GM19240 (cell line): ENCODE data around the gene ACTN2.

Source experiments
- DNase-seq: peaks from one replicate; pipeline ENCODE4 v3.0.0; 2011; ENCODE audit warnings: low spot score; ENCODE audit not compliant: insufficient read length

ACTN2 gene

DNA sequence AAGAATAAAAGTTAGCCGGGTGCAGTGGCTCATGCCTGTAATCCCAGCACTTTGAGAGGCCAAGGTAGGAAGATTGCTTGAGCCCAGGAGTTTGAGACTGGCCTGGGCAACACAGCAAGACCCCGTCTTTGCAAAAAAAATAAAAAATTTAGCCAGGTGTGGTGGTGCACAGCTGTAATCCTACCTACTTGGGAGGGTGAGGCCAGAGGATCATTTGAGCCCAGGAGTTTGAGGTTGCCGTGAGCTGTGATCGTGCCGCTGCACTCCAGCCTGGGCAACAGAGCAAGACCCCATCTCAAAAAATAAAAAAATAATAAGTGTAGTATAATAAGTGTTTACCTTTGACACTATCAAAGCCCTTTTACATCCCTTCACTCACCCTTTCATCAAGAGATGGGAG is 5.0 kb downstream of the ACTN2 start:
- no peak for DNase-seq

DNA sequence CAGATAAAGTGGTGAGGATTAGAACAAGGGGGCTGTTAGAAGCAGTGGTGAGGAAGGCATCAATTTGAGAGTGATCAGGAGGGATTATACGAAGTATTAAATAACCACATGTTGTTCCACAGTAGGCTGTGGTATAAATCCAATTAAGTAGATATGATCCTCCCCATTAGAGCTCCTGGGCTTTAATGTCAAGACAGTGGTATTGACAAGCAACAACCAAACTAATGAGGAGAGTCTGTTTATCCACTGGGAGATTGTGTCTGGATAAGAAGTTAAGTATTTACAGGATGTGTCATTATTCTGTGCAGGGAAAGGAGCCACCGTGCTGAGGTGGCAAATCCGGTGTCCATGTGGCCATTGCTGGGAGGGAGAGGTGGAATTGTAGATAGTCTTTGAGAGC is 5.8 kb downstream of the ACTN2 start:
- DNase-seq, result no peak

DNA sequence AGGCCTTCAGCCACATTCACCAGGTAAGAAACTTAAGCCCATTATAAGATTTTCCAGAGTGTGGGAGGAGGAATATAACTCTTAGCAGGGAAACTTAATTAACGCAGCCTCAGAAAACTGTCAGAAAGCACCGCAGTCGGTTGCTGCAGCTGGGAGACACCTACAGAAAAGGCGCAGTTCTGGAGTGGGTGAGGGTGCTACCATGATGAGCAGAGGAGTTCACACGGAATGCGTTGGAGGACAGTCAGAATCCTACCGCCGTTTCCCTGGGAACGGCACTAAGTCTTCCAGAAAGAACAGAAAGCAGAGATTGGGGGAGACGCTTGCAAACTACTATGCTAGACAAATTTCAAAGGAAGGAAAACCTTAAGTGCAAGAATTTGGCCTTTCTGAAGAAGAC is 6.4 kb downstream of the ACTN2 start:
- no peak for DNase-seq

DNA sequence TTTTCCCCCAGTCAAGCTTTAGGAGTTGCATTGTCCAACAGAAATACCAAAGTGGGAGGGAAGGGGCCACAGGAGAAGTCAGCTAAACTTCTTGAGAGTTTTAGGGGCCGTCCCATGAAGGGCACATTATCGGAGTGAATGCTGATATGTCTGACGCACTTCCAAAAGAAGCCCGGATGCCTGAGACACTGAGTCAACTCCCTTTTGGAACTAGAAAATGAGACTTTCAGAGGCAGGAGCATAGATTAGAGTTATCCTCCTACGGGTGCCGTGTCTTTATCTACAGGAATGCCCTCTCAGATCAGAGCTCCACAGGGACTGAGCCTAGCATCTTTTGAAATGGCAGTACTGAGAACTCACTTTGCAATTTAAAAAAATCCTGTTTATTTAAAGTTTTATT is 13.1 kb downstream of the ACTN2 start:
- DNase-seq, result no peak

DNA sequence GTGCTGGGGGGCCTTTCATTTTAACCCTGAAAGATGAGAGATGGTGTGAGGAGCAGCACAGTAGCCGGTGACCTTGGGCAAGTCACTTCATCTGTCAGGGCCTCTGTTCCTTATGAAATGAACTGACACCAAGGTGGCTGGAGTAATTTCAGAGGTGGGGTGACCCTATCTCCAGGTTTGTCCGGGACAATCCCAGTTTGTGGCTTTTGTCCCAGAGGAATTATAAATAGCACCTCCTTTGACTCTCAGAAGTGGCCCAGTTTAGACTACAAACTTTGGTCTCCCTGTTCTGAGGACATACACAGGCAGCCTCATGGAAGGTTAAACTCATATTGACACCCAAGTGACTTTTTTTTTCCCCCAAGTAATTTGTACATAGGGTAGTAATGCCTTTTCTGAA is 14.6 kb downstream of the ACTN2 start:
- DNase-seq, result no peak

DNA sequence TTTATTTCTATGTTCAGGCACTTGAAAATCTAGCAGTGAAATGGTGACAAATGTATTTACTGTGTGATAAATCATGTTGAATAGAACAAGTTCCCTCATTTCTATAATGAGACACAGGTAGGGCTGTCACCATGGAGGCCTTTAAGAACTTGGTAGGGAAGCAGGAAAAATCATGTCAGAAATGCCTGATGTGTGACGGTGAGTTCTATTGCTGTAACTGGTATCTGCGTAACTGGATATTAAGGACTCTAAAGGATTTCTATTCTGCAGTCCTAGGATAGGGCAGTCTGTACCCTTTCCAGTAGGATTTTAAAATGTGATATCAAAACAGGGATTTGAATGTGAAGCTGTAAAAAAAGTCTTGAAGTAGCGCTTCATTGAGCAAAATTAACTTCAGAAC is 15.5 kb downstream of the ACTN2 start:
- no peak for DNase-seq

DNA sequence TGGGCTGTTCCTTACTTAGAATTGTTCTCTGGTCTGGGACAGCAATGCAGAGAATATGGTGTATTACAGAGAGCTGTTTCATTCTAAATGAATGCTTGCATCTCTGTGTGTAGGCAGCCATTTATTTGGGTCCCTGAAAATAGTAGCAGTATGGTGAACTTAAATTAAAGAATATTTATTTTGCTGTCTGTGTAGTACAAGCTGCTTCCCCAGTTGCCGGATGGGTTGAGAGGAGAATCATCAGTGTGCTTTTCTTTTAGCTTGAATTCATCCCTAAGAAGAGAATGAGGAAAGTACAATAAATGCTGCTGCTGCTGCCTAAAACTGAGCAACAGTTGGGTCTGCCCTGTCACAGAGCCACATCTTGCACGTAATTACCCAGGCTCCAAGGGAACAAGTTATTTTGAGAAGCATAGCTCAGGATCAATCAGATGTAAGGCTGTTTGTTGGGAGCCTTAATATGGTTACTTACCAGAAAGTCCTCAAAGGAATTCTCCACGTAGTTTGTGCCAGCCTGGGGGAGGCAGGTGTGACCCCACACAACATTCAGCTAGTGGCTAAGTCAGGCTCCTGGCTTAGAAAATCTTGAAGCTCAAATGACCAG is 16.6 kb downstream of the ACTN2 start:
- DNase-seq, result no peak

DNA sequence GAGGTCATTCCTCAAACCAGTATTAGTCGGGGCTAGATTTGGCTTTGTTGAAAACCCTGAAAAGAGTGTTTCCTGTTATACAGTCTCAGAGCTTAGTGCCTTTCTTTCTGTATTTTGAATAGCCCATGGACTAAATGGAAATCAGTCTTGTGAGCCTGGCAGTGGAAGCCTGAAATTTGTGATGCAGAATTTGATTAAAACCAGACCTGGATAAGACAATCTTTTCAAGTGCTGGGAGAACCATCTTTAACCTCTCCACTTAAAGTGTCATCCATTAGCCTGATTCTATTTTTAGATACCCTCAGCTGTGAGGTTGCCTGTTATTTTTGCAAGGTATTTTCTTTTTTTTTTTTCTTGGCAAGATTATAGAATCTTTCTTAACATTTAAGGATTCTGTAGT is 19.5 kb downstream of the ACTN2 start:
- DNase-seq, result no peak

DNA sequence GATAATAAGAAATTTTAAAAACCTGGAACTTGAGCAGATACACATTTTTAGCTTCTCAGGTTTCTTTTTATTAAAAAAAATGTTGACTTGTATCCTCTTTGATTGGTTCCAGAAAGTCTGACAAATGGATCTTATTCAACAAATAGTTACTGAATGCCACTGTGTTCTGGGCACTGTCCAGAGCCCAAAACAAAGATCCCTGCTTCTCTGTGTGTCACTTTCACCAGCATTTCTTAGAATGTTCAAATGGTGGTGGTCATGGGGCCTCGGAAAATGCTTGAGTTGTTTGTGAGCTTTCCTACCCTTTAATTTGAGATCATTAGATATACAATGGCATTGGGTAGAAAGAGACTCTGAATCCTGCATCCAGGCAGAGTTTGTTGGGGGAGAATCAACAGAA is 19.9 kb downstream of the ACTN2 start:
- DNase-seq, result no peak

DNA sequence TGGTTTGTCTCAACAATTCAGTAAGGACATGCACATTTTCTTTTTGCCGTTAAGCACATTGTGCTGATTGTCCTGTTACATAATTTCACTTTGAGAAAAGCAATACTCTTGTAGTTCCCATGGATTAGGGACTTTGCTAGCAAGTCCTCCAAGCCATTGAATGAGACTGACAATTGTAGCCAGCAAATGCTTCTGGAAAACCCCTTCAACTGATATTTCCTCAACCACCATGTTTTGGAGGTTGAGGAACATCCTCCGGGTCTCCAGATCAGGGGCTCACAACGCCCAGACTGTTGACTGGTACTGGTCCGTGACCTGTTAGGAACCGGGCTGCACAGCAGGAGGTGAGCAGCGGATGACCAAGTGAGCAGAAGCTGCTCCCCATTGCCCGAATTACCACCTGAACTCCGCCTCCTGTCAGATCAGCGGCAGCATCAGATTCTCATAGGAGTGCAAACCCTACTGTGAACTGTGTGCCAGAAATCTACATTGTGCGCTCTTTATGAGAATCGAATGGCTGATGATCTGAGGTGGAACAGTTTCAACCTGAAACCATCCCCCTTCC is 24.1 kb downstream of the ACTN2 start:
- no peak for DNase-seq

DNA sequence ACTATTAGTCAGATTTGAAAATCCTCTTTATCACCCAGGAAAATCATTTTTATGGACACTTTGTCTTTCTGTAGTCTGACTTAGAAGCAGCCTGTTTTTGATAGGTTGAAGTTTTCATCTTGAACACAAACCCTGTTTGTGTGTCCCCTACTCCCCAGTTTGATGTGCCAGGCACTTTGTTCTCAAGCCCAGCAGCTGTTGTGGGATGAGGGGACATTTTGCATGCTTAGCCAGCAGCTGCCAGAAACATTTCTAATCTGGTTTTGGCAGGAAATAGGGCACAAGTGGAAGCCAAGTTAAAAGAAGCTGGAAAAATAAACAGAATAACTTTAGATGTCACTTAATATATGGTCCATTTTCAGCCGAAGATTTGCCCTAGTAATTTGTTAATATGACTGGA is 29.9 kb downstream of the ACTN2 start:
- DNase-seq, result no peak

DNA sequence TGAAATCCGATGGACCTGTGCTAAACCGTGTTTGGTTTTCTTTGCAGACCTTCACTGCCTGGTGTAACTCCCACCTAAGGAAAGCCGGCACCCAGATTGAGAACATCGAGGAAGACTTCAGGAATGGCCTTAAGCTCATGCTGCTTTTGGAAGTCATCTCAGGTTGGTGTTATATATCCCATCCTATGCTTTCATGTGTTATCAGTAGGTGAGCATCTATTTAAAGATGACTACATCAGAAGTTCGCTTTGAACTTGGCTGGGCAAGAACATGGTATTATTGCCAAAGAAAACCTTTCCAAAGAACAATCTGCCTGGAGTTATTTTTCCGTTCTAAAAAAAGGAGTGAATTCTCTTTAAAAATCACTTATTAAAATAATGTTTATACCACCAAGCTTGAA is 31.5 kb downstream of the ACTN2 start:
- no peak for DNase-seq

DNA sequence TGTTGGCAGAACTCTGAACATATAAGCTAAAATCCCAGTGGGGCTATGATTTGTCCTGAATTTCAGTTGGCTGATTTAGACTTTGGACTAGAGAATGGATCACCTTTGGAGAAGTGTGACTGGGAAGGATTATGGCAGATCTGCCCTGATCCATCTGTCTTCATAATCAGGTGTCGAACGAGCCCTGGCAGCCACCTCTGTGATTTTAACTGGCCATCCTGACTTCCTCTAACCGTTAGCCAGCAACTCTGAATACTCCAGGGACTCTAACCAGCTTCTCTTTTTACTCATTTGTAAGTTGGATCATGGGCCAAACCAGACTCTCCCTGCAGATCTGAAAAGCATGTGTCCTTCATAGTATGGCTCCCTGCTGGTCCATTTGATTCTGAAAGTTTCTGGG is 32.0 kb downstream of the ACTN2 start:
- no peak for DNase-seq

DNA sequence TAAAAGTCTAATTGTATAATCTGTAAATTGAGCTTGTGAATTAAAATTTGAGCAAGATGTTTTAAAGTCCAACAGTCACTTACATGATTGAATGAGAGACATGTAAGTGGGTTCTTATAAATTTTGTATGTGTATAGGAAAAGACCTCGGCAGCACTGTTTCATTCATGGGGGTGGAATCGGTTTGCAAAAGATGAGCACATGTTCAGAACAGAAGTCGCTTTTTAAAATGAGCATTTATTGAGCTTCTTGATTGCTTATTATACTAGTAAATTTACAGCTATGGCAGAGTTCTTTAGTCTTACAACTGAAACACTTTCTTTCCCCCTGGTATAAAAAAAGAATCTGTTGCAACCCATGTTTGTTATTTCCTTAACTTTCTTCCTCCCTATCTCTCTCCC is 33.9 kb downstream of the ACTN2 start:
- no peak for DNase-seq

DNA sequence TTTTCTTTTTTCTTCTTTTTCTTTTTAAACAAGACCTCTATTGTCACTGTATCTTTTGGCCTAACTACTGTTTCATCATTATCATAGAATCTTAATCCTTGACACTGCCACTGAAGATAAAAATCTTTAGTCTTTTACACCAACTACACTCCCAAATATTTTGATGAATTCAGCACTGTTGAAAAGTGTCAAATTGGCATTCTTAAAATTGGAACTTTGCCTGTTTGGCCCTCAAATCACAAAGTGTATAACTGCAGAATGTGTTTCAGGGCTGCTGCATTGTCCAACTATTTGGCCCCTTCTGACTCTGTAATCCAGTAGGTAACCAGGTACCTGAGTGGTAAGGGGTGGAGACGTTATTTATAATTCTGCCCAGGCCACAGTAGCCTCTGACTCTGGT is 34.3 kb downstream of the ACTN2 start:
- no peak for DNase-seq

DNA sequence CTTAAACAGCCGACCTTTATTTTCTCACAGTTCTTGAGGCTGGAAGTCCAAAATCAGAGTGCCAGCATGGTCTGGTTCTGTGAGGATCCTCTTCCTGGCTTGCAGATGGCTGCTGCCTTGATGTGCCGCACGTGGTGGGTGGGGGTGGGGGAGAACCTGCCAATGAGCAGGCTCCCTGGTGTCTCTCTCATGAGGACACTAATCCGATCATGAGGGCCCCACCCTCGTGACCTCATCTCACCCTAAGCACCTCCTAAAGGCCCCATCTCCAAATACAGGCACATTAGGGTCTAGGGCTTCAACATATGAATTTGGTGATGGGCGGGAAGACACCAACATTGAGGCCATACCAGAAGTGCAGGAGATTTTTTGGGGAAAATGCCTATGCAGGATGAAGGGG is 37.8 kb downstream of the ACTN2 start:
- no peak for DNase-seq

DNA sequence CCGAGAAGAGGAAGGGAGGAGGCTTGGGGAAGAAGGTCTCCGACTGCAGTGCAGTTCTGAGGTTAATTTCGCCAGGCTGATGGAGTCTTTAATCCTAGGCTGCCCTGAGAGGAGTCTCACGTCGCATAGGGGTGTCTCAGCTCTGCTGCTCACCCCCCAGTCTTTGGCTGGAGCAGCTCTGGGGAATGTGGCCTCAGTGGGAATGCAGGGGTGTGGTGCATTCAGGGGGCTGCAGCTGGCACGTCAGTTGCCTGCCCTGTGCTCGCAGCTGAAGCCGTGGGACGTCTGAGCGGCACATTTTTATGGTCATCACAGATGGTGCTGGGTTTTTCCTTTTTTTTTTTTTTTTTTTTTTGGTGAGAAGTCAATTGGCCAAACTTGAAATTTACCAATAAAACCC is 38.2 kb downstream of the ACTN2 start:
- no peak for DNase-seq

DNA sequence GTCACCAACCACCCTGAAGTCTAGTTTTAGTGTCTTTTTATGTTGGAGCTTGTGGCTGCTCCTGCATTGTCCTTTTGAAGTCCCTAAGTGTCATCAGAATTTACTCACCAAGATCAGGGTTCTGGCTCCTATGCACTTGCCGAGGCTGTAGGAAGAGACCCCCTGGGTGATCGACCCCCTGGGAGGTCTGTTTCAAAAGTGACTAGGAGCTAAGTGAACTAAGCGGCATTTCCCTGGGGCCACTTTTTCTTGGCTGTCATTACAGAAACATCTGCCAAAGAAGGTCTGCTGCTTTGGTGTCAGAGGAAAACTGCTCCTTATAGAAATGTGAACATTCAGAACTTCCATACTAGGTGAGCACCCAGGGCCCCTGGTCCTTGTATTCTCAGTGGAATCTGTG is 39.4 kb downstream of the ACTN2 start:
- DNase-seq, result no peak

DNA sequence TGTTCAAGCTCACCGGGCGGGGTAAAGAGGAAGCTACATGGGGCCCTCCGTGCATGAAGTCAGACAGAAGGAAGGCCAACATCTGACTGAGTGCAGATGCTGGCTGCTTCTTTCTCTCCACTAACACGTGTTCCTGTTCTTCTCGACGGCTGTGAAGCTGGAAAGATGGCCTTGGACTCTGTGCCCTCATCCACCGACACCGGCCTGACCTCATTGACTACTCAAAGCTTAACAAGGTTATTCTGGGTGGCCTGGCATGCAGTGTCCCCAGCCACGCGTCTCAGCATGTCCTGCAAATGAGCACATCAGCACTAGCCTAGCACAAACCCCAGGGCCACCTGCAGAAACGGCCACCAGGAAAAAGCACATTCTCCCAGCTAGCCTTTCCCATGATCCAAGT is 41.2 kb downstream of the ACTN2 start:
- no peak for DNase-seq

DNA sequence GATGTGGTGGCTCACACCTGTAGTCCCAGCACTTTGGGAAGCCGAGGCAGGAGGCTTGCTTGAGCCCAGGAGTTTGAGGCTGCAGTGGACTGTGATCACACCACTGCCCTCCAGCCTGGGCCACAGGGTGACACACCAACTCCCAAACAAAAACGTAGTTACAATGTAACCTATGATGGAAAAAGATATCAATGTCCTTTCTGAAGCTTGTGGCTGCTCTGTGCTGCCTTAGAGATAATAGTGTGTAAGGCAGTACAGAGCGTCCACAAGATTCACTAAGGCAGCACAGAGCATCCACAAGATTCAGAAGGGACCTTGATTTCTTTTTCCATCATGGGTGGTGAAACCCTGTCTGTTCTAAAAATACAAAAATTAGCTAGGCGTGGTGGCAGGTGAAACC is 42.5 kb downstream of the ACTN2 start:
- DNase-seq, result no peak

DNA sequence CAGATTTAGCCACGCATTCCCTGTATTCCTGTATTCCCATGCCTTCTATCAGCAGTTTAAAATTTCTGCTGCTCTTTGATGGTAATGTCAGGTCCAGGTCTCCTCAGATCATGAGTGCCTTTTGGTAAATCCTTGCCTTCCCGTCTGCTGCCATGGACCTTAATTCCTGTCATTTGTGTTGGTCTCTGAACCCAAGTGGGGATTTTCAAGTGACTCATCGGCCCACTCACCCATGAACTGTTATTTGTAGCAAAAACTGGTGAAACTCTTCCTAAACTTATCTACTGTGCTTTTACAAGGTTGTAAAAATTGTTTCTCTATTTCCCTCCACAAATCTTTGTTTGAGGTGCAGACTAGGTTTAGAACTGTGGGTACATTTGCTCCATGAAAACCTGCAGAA is 47.4 kb downstream of the ACTN2 start:
- no peak for DNase-seq

DNA sequence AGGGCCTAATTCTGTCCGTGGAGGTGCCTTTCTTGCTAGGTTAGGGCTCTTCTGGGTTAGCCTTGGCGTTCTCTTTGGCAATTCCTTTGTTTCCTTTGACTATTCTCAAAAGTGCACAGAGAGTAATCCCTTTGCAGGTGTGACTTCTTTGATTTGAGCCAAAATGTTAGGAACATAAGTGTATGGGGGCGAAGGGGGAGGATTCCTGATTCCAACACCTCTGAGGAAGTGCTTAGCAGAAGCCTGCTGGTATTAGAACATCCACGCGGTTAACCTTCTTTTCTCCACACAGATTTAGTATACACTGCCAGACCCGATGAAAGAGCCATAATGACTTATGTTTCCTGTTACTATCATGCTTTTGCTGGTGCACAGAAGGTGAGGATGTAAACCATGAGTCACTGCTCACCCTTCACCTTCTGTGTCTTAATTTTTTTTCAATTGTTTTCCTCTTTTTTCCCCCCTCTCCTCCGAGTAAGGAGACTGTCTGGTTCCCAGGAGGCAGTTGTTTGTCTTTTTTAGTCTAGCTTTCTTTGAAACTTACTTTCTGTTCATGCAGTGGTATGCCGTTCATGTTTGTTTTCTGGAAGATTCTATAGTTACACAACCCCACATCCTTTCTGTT is 48.0 kb downstream of the ACTN2 start:
- DNase-seq, result no peak

DNA sequence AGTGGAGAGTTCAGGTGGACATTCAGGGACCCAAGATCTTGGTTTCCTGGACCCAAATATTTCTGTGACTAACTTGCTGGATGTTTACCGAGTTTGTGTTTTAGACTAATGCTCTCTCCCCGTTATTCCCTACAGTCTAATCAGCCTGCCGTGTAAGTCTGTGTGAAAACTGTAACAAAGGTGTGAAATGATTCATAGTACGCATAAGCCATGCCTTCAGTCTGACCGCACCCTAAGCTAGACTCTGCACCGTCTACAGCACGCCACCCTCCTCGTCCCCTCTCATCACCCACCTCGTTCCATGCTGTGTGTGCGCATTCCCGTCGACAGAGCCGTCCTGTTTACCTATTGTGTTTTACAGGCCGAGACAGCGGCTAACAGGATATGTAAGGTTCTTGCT is 50.5 kb downstream of the ACTN2 start:
- DNase-seq, result no peak

DNA sequence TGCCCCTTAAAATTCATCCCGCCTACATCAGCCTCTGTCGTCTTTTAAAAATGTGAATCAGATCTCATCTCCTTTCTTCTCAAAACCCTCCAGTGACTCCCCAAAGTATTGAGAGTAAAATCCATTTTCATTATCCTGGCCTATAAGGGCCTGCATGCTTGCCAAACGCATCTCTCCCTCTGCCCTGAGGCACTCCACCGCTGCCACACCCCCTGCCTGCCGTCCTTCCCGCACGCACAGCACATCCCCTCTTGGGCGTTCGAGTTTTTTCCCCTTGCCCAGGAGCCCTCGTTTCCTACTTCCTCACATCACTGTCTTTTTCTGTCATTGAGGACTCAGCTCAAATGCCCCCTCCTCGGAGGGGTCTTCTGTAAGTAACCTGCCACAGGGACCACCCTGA is 55.5 kb downstream of the ACTN2 start:
- DNase-seq, result no peak
